ENCODE data around the gene DIABLO.
"Not testable (repeated sequence)": the region's sequence is repeated elsewhere in the genome, so short reads cannot be mapped to it uniquely, and the experiment has no call there.

DIABLO gene

DNA sequence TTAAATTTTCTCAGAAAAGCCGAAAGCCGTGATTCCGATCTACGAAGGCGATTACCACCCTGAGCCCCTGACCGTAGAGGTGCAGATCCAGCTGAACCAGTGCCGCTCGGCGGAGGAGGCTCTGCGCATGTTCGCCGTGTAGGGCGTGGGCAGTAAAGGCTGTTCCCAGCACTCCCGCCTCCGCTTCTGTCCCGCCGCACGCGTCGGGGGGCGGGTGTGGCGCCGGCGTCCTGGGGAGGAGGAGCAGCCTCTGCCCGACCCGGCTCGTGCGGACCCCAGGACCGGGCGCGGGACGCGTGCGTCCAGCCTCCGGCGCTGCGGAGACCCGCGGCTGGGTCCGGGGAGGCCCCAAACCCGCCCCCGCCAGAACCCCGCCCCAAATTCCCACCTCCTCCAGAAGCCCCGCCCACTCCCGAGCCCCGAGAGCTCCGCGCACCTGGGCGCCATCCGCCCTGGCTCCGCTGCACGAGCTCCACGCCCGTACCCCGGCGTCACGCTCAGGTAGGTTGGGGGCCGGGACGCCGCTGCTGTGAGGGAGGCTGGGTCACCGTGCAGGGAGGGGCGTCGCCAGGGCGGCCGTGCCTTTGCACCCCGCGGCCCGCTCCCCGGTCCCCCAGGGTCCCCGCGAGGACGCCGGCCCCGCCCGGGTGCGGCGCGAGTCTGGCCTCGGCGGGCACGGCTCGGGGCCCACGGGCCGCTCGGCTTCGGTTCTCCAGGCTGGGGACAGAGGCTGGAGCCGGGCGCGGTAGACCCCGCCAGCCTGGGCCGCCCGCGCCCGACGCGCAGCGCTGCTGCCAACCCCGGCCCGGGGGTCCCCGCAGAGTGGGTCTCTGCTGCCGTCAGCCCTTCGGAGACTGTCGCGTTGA, 22.3 kb downstream of the DIABLO start, which contains the start of gene B3GNT4:
Gene B3GNT4, plus strand, starts transcription at position 409 of the 866 bp plus-strand sequence. CDS start 910 bp downstream, outside the sequence.
- H3K4me3 Mint-ChIP-seq, result peak within 1 kb of the TSS; percentile 79
- H3K4me1 Mint-ChIP-seq, result peaks cover 18% of the 10 kb centered on the region
- no peaks in the 10 kb centered on the region for H3K9me3 Mint-ChIP-seq
- peak; percentile 66 for ATAC-seq
- peaks cover 22% of the 10 kb centered on the region for H3K36me3 Mint-ChIP-seq
- H3K27me3 Mint-ChIP-seq, result peaks cover 56% of the 10 kb centered on the region
- peak within 1 kb of the TSS; percentile 1 for H3K27ac Mint-ChIP-seq

DNA sequence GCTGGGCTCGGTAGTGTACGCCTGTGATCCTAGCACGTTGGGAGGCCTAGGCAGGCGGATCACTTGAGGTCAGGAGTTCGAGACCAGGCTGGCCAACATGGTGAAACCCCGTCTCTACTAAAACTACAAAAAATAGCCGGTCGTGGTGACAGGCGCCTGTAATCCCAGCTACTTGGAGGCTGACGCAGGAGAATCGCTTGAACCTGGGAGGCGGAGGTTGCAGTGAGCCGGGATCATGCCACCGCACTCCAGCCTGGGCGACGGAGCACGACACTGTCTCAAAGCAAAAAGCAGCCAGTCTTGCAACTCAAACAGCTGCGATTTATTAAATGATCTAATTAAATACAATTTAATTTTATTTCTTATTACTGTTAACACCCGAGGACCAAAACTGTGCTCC, 23.0 kb downstream of the DIABLO start:
- ATAC-seq, H3K9me3 Mint-ChIP-seq, H3K27ac Mint-ChIP-seq: not testable (repeated sequence)
- H3K4me1 Mint-ChIP-seq, result peaks cover 18% of the 10 kb centered on the region
- H3K27me3 Mint-ChIP-seq, result peaks cover 64% of the 10 kb centered on the region
- peak overlapping the region; percentile 79 for H3K4me3 Mint-ChIP-seq
- peaks cover 14% of the 10 kb centered on the region for H3K36me3 Mint-ChIP-seq

DNA sequence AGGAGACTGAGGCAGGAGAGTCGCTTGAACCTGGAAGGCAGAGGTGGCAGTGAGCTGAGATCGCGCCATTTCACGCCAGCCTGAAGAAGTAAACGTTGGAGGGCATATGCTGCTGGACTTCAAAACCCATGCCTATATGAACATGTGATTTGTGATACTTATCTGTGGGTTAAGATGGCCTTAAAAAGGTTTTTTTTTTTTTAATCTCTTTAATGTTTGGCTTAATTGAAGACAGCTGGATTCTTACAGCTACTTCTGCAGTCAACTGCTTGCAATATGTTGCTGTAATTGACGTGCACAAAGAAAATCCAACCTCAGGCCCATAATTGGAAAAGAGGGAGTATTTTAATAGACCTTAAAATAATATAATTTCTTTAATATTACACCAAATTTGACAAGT, 23.8 kb downstream of the DIABLO start:
- Mint-ChIP-seq H3K36me3 (peaks cover 7% of the 10 kb centered on the region), H3K27me3 (peaks cover 65% of the 10 kb centered on the region)

DNA sequence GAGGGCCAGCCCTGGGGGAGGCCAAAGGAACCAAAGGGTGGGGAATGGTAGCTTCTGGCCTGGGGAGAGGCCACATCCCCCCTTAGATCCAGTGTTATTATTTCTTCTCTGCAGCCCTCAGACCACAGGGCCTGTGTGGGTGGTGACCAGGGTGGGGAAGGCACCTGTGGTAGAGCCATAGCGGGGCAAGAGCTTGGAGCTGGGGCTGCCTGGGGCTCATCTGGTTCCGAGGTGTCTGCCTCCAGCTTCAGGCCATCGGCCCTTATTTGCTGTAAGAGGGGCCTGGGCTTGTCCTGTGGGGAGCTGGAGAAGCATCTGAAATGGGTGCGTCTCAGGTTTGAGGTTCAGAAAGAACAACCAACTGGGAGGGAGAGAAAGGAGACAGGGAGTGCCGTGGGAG, 24.5 kb downstream of the DIABLO start:
- no peaks in the 10 kb centered on the region for H3K9me3 Mint-ChIP-seq
- H3K27me3 Mint-ChIP-seq, result peaks cover 65% of the 10 kb centered on the region
- H3K4me1 Mint-ChIP-seq, result peaks cover 18% of the 10 kb centered on the region
- H3K36me3 Mint-ChIP-seq, result peaks cover under 1% of the 10 kb centered on the region
- no peak overlapping the region for H3K4me3 Mint-ChIP-seq
- no peak overlapping the region for H3K27ac Mint-ChIP-seq
- no peak for ATAC-seq

More for the DNA sequence above, 23.8 kb downstream of the DIABLO start:
- H3K4me3 Mint-ChIP-seq, result no peak overlapping the region
- H3K9me3 Mint-ChIP-seq, result no peaks in the 10 kb centered on the region
- H3K27ac Mint-ChIP-seq, result no peak overlapping the region
- peaks cover 18% of the 10 kb centered on the region for H3K4me1 Mint-ChIP-seq
- no peak for ATAC-seq

GRCh38 chr12:122200541-122201175, 25.2 kb downstream of the DIABLO start:
- peaks cover 65% of the 10 kb centered on the region for H3K27me3 Mint-ChIP-seq
- H3K9me3 Mint-ChIP-seq, result no peaks in the 10 kb centered on the region
- no peak for ATAC-seq
- no peak overlapping the region for H3K27ac Mint-ChIP-seq
- peaks cover 18% of the 10 kb centered on the region for H3K4me1 Mint-ChIP-seq
- no peak overlapping the region for H3K4me3 Mint-ChIP-seq
- no peaks in the 10 kb centered on the region for H3K36me3 Mint-ChIP-seq

DNA sequence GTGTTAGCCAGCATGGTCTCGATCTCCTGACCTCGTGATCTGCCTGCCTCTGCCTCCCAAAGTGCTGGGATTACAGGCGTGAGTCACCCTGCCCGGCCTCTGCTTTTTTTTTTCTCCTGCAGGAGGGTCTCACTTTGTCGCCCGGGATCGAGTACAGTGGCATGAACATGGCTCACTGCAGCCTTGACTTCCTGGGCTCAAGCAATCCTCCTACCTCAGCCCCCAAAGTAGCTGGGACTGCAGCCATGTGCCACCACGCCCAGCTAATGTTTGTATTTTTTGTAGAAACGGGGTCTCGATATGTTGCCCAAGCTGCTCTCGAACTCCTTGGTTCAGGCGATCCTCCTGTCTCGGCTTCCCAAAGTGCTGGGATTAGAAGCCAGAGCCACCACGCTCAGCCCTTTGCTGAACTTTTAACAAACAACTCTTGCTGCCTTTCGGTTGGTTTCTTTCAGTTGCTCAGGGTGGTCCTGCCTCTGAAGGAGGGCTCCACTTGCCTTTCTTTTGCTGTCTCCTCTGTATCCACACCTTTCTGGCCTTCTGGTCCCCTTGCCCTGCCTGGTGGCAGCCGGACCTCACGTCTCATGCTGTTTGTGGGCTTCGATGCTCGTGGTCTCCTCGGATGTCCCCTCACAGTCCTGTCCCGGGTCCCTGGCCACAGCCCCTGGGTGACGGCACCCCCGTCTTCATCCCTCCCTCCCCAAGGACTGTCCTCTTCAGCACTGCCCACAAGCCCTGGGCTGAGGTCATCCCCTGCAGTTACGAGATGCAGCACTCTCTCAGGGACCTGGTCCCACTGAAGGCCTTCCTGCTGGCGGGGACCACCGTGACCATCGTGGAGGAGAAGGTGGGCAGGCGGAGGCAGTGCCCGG, 26.1 kb downstream of the DIABLO start:
- peaks cover 58% of the 10 kb centered on the region for H3K27me3 Mint-ChIP-seq
- no peaks in the 10 kb centered on the region for H3K36me3 Mint-ChIP-seq
- H3K4me1 Mint-ChIP-seq, result peaks cover 12% of the 10 kb centered on the region
- no peaks in the 10 kb centered on the region for H3K9me3 Mint-ChIP-seq
- ATAC-seq, result no peak
- H3K4me3 Mint-ChIP-seq, result no peak overlapping the region
- no peak overlapping the region for H3K27ac Mint-ChIP-seq

GRCh38 chr12:122197612-122197966, 28.3 kb downstream of the DIABLO start:
- H3K27me3 Mint-ChIP-seq, result peaks cover 47% of the 10 kb centered on the region
- no peaks in the 10 kb centered on the region for H3K9me3 Mint-ChIP-seq
- H3K27ac Mint-ChIP-seq, result no peak overlapping the region
- H3K4me3 Mint-ChIP-seq, result no peak overlapping the region
- ATAC-seq, result no peak
- no peaks in the 10 kb centered on the region for H3K36me3 Mint-ChIP-seq
- H3K4me1 Mint-ChIP-seq, result no peaks in the 10 kb centered on the region

DNA sequence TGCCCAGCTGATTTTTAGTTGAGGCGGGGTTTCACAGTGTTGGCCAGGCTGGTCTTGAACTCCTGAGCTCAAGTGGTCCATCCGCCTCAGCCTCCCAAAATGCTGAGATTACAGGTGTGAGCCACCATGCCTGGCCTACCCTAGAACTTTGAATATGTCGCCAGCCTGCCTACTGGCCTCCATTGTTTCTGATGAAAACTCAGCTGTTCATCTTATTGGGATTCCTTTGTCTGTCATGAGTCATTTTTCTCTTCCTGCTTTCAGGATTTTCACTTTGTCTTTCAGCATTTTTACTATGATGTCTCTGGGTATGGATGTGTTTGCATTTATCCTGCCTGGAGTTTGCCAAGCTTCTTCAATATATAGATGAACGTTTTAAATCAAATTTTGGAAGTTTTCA, 30.4 kb downstream of the DIABLO start:
- H3K36me3 Mint-ChIP-seq, result no peaks in the 10 kb centered on the region
- H3K27ac Mint-ChIP-seq, result no peak overlapping the region
- peaks cover 42% of the 10 kb centered on the region for H3K27me3 Mint-ChIP-seq
- no peaks in the 10 kb centered on the region for H3K9me3 Mint-ChIP-seq
- ATAC-seq, result no peak
- no peak overlapping the region for H3K4me3 Mint-ChIP-seq
- peaks cover 9% of the 10 kb centered on the region for H3K4me1 Mint-ChIP-seq

GRCh38 chr12:122194804-122195203, 31.0 kb downstream of the DIABLO start:
- H3K4me1 Mint-ChIP-seq, result peaks cover 9% of the 10 kb centered on the region
- H3K27me3 Mint-ChIP-seq, result peaks cover 36% of the 10 kb centered on the region
- no peak for ATAC-seq
- no peak overlapping the region for H3K4me3 Mint-ChIP-seq
- no peaks in the 10 kb centered on the region for H3K36me3 Mint-ChIP-seq
- H3K9me3 Mint-ChIP-seq, result no peaks in the 10 kb centered on the region
- H3K27ac Mint-ChIP-seq, result no peak overlapping the region

GRCh38 chr12:122192441-122192840, 33.4 kb downstream of the DIABLO start:
- Mint-ChIP-seq H3K4me3 (no peak overlapping the region), H3K9me3 (no peaks in the 10 kb centered on the region), H3K27me3 (peaks cover 15% of the 10 kb centered on the region), H3K36me3 (no peaks in the 10 kb centered on the region), H3K4me1 (peaks cover 9% of the 10 kb centered on the region), H3K27ac (no peak overlapping the region)
- ATAC-seq, result no peak

DNA sequence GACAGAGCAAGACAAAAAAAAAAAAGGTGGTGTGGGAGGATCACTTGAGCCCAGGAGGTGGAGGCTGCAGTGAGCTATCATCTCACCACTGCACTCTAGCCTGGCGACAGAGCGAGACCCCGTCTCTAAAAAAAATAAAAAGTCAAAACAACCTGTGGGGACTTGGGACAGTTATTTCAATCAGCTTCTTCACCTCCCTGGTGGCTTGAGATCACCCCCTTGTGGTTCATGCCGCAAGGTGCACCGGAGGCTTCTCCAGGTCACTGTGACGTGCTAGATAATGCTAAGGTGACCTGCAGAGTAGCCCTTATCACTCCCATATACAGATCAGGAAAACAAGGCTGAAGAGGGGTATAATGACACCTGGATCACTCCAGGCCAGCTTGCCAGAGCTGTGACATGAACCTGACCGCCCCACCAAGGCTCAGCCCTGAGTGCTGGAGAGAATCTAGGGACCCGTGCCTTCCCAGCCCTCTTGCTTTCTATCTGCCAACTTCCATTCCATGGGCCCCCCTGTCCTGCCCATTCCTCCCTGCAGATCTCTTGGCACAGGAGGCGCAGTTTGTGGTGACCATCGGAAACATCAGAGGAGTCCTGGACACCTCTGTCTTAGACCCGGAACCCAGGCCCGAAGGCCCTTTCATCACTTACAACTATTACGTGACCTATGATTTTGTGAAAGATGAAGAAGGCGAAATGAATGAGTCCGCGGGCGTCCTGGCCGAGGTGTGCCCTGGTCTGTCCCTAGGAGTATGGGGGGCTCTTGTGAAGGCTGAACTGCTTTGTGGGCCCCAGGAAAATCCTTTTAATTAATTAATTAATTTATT, 34.8 kb downstream of the DIABLO start:
- ATAC-seq, result peak; percentile 83
- Mint-ChIP-seq H3K9me3 (no peaks in the 10 kb centered on the region), H3K4me1 (peaks cover 9% of the 10 kb centered on the region), H3K27me3 (peaks cover 15% of the 10 kb centered on the region), H3K36me3 (no peaks in the 10 kb centered on the region), H3K4me3 (no peak overlapping the region), H3K27ac (no peak overlapping the region)

- H3K9me3 Mint-ChIP-seq, result no peaks in the 10 kb centered on the region
- peaks cover 15% of the 10 kb centered on the region for H3K27me3 Mint-ChIP-seq
- no peak overlapping the region for H3K27ac Mint-ChIP-seq
- no peak overlapping the region for H3K4me3 Mint-ChIP-seq
- peaks cover 13% of the 10 kb centered on the region for H3K4me1 Mint-ChIP-seq
- H3K36me3 Mint-ChIP-seq, result no peaks in the 10 kb centered on the region
- no peak for ATAC-seq
Observed at GRCh38 chr12:122189626-122190475, 36.0 kb downstream of the DIABLO start.

DNA sequence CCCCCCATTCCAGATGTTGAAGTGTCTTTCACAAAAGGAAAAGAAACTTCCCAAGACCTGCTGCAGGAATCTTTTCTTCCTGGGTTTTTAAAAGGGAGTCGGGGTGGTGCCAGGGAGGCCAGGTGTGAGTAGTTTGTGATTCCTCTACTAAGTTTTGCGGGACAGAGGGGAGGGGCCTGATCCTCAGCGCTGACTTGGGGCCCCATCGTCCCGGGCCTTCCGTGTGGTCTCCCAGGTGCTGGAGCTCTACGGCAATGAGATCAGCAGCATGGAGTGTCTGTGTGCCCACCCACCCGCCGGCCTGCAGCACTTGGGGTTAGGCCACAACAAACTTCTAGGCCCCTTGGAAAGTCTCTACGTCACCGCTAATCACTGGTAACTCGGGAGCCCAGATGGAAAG, 38.4 kb downstream of the DIABLO start:
- H3K27ac Mint-ChIP-seq, result no peak overlapping the region
- ATAC-seq, result no peak
- peaks cover 26% of the 10 kb centered on the region for H3K27me3 Mint-ChIP-seq
- no peak overlapping the region for H3K4me3 Mint-ChIP-seq
- H3K9me3 Mint-ChIP-seq, result no peaks in the 10 kb centered on the region
- peaks cover 31% of the 10 kb centered on the region for H3K4me1 Mint-ChIP-seq
- no peaks in the 10 kb centered on the region for H3K36me3 Mint-ChIP-seq
